ENCODE data around the gene FCHO2.
"Not testable (repeated sequence)": the region's sequence is repeated elsewhere in the genome, so short reads cannot be mapped to it uniquely, and the experiment has no call there.

Gene FCHO2

GRCh38 chr5:72956324-72957140 is 691 bp downstream of the FCHO2 start:
- no peak for DNase-seq

- no peak for DNase-seq
These were observed 1.5 kb downstream of the FCHO2 start for GRCh38 chr5:72957337-72957736.

GRCh38 chr5:72959257-72959656 is 3.4 kb downstream of the FCHO2 start:
- DNase-seq = no peak

GRCh38 chr5:72974481-72974880 is 18.6 kb downstream of the FCHO2 start:
- DNase-seq = not testable (repeated sequence)

GRCh38 chr5:72976810-72977209 is 21.0 kb downstream of the FCHO2 start:
- DNase-seq = not testable (repeated sequence)

GRCh38 chr5:72985719-72986118 is 29.9 kb downstream of the FCHO2 start:
- DNase-seq = no peak

GRCh38 chr5:72988769-72989168 is 32.9 kb downstream of the FCHO2 start:
- no peak for DNase-seq

- no peak for DNase-seq
These were observed 35.6 kb downstream of the FCHO2 start for GRCh38 chr5:72991394-72991793.

- no peak for DNase-seq
These were observed 38.7 kb downstream of the FCHO2 start for GRCh38 chr5:72994578-72994977.

- DNase-seq = no peak
These were observed 40.8 kb downstream of the FCHO2 start for GRCh38 chr5:72996632-72997031.

- DNase-seq = no peak
These were observed 44.1 kb downstream of the FCHO2 start for GRCh38 chr5:72999916-73000315.

GRCh38 chr5:73005886-73006285 is 50.0 kb downstream of the FCHO2 start:
- no peak for DNase-seq

- no peak for DNase-seq
These were observed 51.2 kb downstream of the FCHO2 start for GRCh38 chr5:73007051-73007450.

- DNase-seq = no peak
These were observed 53.0 kb downstream of the FCHO2 start for GRCh38 chr5:73008831-73009230.

- DNase-seq = not testable (repeated sequence)
These were observed 55.8 kb downstream of the FCHO2 start for GRCh38 chr5:73011612-73012011.

GRCh38 chr5:73018892-73019291 is 63.1 kb downstream of the FCHO2 start:
- no peak for DNase-seq

GRCh38 chr5:73019766-73020165 is 63.9 kb downstream of the FCHO2 start:
- no peak for DNase-seq

- no peak for DNase-seq
These were observed 66.8 kb downstream of the FCHO2 start for GRCh38 chr5:73022471-73023169.

GRCh38 chr5:73024946-73025544 is 69.2 kb downstream of the FCHO2 start:
- DNase-seq = not testable (repeated sequence)

- no peak for DNase-seq
These were observed 71.5 kb downstream of the FCHO2 start for GRCh38 chr5:73027361-73027760.

GRCh38 chr5:73027816-73028215 is 72.0 kb downstream of the FCHO2 start:
- no peak for DNase-seq

- no peak for DNase-seq
These were observed 73.3 kb downstream of the FCHO2 start for GRCh38 chr5:73028991-73029595.

GRCh38 chr5:73030531-73030930 is 74.7 kb downstream of the FCHO2 start:
- no peak for DNase-seq

GRCh38 chr5:73030995-73031394 is 75.2 kb downstream of the FCHO2 start:
- DNase-seq = no peak
